ENCODE data around the gene PIK3C2G. TPM values are rescaled to one million over a fixed set of nuclear protein-coding genes. Genes with fewer than 3 reads are reported as not detected.

The PIK3C2G gene
- total RNA-seq, 1 experiment from 2014 or later: not detected

DNA sequence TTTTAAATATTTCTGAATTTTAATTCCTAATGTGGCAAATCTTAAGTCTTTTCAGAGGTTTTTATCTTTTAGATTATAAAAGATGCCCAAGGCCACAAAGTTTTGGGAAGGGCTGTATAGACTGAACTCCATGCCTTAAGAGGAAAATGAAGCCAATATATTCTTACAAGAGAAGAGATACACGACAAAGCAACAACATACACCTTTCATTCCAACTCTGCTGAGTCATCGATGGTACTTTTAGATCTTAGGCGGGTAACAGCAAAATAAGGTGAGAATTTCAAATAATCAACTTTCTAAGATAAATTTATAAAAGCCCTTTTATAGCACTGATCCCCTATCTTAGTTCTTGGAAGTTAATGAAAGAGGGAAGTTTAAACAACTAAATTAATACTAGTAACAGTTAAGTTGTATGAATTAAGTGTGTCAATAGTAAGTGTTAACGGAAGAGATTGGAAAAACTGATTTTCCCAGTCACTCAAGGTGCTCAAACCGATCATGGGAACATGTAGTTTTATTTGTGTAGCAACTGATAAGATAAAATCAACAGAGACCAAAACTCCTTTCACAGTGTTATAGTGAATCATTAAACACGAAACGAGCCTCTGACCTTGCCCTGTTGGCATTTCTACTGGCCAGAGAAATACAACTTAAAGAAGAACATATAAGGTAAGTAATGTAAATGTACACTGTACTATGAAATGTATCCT, 18.8 kb upstream of the PIK3C2G start:
- no peak overlapping the region for H3K4ac ChIP-seq (ENCODE audit: low read depth, low read length)
- no peaks in the 10 kb centered on the region for H4K20me1 ChIP-seq (ENCODE audit: control insufficient read depth, insufficient read depth, insufficient read length)
- no peak overlapping the region for H3K18ac ChIP-seq (ENCODE audit: insufficient read length, low read depth, low read length)
- no peak overlapping the region for H2AK5ac ChIP-seq (ENCODE audit: insufficient read length, low read length)
- H3K14ac ChIP-seq (ENCODE audit: insufficient read depth, low read length): no peak overlapping the region
- H3K27ac ChIP-seq (ENCODE audit: insufficient read length, low read depth, low read length): no peak overlapping the region
- no peak overlapping the region for H2BK12ac ChIP-seq (ENCODE audit: insufficient read length, low read depth, low read length)
- no peak overlapping the region for H4K5ac ChIP-seq (ENCODE audit: insufficient read length, low read depth, low read length)
- no peak for DNase-seq
- no peak overlapping the region for H3K9ac ChIP-seq (ENCODE audit: extremely low read depth, insufficient read length, low read length)
- no peak overlapping the region for H3K4me2 ChIP-seq (ENCODE audit: insufficient read depth, insufficient read length, low read length)
- H4K8ac ChIP-seq (replicated peaks; ENCODE audit: insufficient read length, low read depth, low read length): no peak overlapping the region
- H3K27me3 ChIP-seq (ENCODE audit: insufficient read depth, low read length): no peaks in the 10 kb centered on the region
- no peak overlapping the region for H2AFZ ChIP-seq (ENCODE audit: low read length)
- H2BK20ac ChIP-seq (ENCODE audit: low read depth, low read length, poor library complexity, severe bottlenecking): no peak overlapping the region
- no peaks in the 10 kb centered on the region for H3K79me1 ChIP-seq (ENCODE audit: insufficient read depth, low read depth, low read length, poor library complexity, severe bottlenecking)
- H3K79me2 ChIP-seq (ENCODE audit: insufficient read depth, low read length): no peaks in the 10 kb centered on the region
- H3K4me1 ChIP-seq (ENCODE audit: insufficient read depth, low read length): no peaks in the 10 kb centered on the region
- H2BK120ac ChIP-seq (ENCODE audit: low read depth, low read length, poor library complexity, severe bottlenecking): no peak overlapping the region
- H3K56ac ChIP-seq (ENCODE audit: insufficient read length, low read depth, low read length): no peak overlapping the region
- no peak overlapping the region for H3K23ac ChIP-seq (ENCODE audit: insufficient read length, low read depth, low read length)
- H3K4me1 Mint-ChIP-seq: peaks cover 0 to 5% of the 10 kb centered on the region in 2 experiments; a peak in 3 of 4 replicates
- H3K36me3 Mint-ChIP-seq (ENCODE audit: insufficient read depth in 1 of 3, low read depth in 3 of 3): peaks cover 0 to 3% (median 0%) of the 10 kb centered on the region in 3 experiments; a peak in 2 of 7 replicates
- no peak overlapping the region for H3T11ph ChIP-seq (ENCODE audit: low read length)
- no peaks in the 10 kb centered on the region for H3K27me3 Mint-ChIP-seq (ENCODE audit: low read depth)
- H3K23me2 ChIP-seq (ENCODE audit: insufficient read length, low read depth, low read length, poor library complexity, severe bottlenecking): no peaks in the 10 kb centered on the region
- no peaks in the 10 kb centered on the region for H3K9me3 ChIP-seq (ENCODE audit: control insufficient read depth, low read depth, low read length)
- no peak overlapping the region for H3K4me3 Mint-ChIP-seq
- no peak overlapping the region for H2BK15ac ChIP-seq (ENCODE audit: low read depth, low read length)
- H2BK5ac ChIP-seq (ENCODE audit: insufficient read length, low read length): no peak overlapping the region
- peaks cover 0 to 2% of the 10 kb centered on the region in 2 experiments; a peak in 3 of 5 replicates for H3K9me3 Mint-ChIP-seq
- H3K27ac Mint-ChIP-seq: no peak overlapping the region
- WGBS (ENCODE audit: extremely low coverage, insufficient read length, low lambda C conversion rate): no CpG with 5 or more reads among the region's 7 CpGs
- H4K91ac ChIP-seq (ENCODE audit: insufficient read length, low read depth, low read length): no peak overlapping the region
- TF ChIP-seq, protein P1, sequence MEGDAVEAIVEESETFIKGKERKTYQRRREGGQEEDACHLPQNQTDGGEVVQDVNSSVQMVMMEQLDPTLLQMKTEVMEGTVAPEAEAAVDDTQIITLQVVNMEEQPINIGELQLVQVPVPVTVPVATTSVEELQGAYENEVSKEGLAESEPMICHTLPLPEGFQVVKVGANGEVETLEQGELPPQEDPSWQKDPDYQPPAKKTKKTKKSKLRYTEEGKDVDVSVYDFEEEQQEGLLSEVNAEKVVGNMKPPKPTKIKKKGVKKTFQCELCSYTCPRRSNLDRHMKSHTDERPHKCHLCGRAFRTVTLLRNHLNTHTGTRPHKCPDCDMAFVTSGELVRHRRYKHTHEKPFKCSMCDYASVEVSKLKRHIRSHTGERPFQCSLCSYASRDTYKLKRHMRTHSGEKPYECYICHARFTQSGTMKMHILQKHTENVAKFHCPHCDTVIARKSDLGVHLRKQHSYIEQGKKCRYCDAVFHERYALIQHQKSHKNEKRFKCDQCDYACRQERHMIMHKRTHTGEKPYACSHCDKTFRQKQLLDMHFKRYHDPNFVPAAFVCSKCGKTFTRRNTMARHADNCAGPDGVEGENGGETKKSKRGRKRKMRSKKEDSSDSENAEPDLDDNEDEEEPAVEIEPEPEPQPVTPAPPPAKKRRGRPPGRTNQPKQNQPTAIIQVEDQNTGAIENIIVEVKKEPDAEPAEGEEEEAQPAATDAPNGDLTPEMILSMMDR (conservative IDR thresholded peaks at IDR 0.05): no peak
